Measurements from ENCODE around the gene GPR132.

DNA sequence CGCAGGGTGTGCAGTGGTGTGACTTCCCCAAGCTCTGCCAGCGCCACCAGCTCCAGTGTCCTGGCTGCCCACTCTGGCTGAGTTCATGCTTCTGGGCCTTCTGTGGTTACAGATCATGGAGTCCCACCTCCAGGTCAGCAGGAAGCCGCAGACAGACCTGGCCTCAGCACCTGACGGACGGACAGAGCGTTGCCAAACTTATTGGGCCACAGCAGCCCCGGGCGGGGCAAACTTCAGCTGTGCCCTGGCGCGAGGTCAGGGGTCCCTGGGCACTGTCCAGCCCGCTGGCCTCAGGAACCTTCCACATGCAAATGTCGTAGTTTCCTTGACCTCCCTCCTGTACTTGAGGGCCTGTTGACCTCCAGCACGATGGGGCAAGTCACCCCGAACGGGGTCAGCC lies 11.2 kb downstream of the GPR132 start:
- TF ChIP-seq POLR2A (IDR thresholded peaks at IDR 0.05; ENCODE audit: low read depth, low read length) (no peak), TAF1 (IDR thresholded peaks at IDR 0.05; ENCODE audit: low read depth, low read length) (no peak), SPI1 (IDR thresholded peaks at IDR 0.05; ENCODE audit: low read depth, low read length) (no peak), POLR2AphosphoS5 (IDR thresholded peaks at IDR 0.05; ENCODE audit: low read depth, low read length) (peak; percentile 21; the same call in 1 of the 2 replicates), POU2F2 (IDR thresholded peaks at IDR 0.05; ENCODE audit: low read depth, low read length) (no peak), PAX5 (IDR thresholded peaks at IDR 0.05; ENCODE audit: insufficient read depth, low read length, severe bottlenecking) (no peak)

All from GM12891 (cell line).